IMR-90 (cell line): ENCODE results near the gene VAMP7. TPM values are rescaled to one million over a fixed set of nuclear protein-coding genes. Genes with fewer than 3 reads are reported as not detected.

Source experiments
- ATAC-seq: fragments of 200-7000 bp; cut with Tn5 transposase; 2 replicates; pipeline ENCODE4 v1.9.1; 2020; ENCODE audit warnings: low read depth, mild to moderate bottlenecking, moderate library complexity
- BruUV-seq: library from RNA; stranded (reverse); fragments of 400-500 nt; replicated peaks from 2 replicates; lab custom pipeline; 2021; lab: Mats Ljungman, UMichigan
- CTCF ChIA-PET: fragments of 300-600 bp; formaldehyde crosslinking; extraction: SDS; loops from one replicate; lab custom pipeline; 2021; ENCODE audit warnings: antibody characterized with exemption; lab: Yijun Ruan, JAX
- POLR2A ChIA-PET: fragments of 300-600 bp; sonication (Branson Sonifier 250); formaldehyde crosslinking; loops from one replicate; lab custom pipeline; 2022; ENCODE audit warnings: antibody characterized with exemption; ENCODE audit not compliant: unreplicated experiment; lab: Charles Lee
- DNase-seq: peaks from one replicate; pipeline ENCODE4 v3.0.0; 2013
- H2AFZ ChIP-seq: replicated peaks from 2 replicates; pipeline ENCODE3; 2013; ENCODE audit warnings: low read length, mild to moderate bottlenecking; ENCODE audit not compliant: poor library complexity
- H2AK5ac ChIP-seq: 2 replicates; pipeline ENCODE4 v1.6.1; 2013; ENCODE audit warnings: low read depth, low read length, inconsistent platforms
- H2AK9ac ChIP-seq: replicated peaks from 2 replicates; pipeline ENCODE3; 2013; ENCODE audit warnings: mild to moderate bottlenecking, low read depth, low read length, moderate library complexity; ENCODE audit not compliant: poor library complexity
- H2BK120ac ChIP-seq: 2 replicates; pipeline ENCODE4 v1.6.1; 2013; ENCODE audit warnings: low read depth, low read length, inconsistent platforms
- H2BK15ac ChIP-seq: 3 replicates; pipeline ENCODE4 v1.6.1; 2013; ENCODE audit warnings: low read depth, low read length, inconsistent platforms
- H2BK20ac ChIP-seq: 2 replicates; pipeline ENCODE4 v1.6.1; 2013; ENCODE audit warnings: low read depth, mild to moderate bottlenecking, inconsistent platforms, low read length, moderate library complexity
- H2BK5ac ChIP-seq: 2 replicates; pipeline ENCODE4 v1.6.1; 2013; ENCODE audit warnings: mild to moderate bottlenecking, low read depth, low read length, inconsistent platforms; ENCODE audit not compliant: poor library complexity, severe bottlenecking
- H3K14ac ChIP-seq: replicated peaks from 2 replicates; pipeline ENCODE4 v1.6.1; 2013; ENCODE audit warnings: low read depth, low read length, inconsistent platforms
- H3K18ac ChIP-seq: 2 replicates; pipeline ENCODE4 v1.6.1; 2013; ENCODE audit warnings: low read depth, low read length, control low read depth
- H3K23ac ChIP-seq: 2 replicates; pipeline ENCODE4 v1.6.1; 2013; ENCODE audit warnings: low read depth, low read length, inconsistent platforms
- H3K27ac ChIP-seq: 2 replicates; pipeline ENCODE4 v1.5.1; 2013; ENCODE audit warnings: mild to moderate bottlenecking, control low read depth, low read length; ENCODE audit not compliant: insufficient read depth
- H3K27me3 ChIP-seq: 2 replicates; pipeline ENCODE4 v1.6.1; 2013; ENCODE audit warnings: low read length; ENCODE audit not compliant: control insufficient read depth, insufficient read depth
- H3K36me3 ChIP-seq: 2 replicates; pipeline ENCODE4 v1.6.1; 2013; ENCODE audit warnings: low read length, mixed read lengths; ENCODE audit not compliant: control insufficient read depth, insufficient read depth
- H3K4ac ChIP-seq: 2 replicates; pipeline ENCODE4 v1.6.1; 2013; ENCODE audit warnings: low read depth, low read length, inconsistent platforms
- H3K4me1 ChIP-seq: 2 replicates; pipeline ENCODE4 v1.6.1; 2013; ENCODE audit warnings: low read length, mixed read lengths; ENCODE audit not compliant: control insufficient read depth, insufficient read depth
- H3K4me2 ChIP-seq: 2 replicates; pipeline ENCODE4 v1.6.1; 2013; ENCODE audit warnings: low read depth, mild to moderate bottlenecking, control low read depth, low read length, moderate library complexity
- H3K4me3 ChIP-seq: 2 replicates; pipeline ENCODE4 v1.5.1; 2013; ENCODE audit warnings: low read depth, mild to moderate bottlenecking, control low read depth, low read length, moderate library complexity; ENCODE audit not compliant: insufficient read depth
- H3K56ac ChIP-seq: 2 replicates; pipeline ENCODE4 v1.6.1; 2013; ENCODE audit warnings: low read length, inconsistent platforms; ENCODE audit not compliant: insufficient read depth; ENCODE audit errors: extremely low read depth
- H3K79me1 ChIP-seq, 2 experiments: 2 replicates each; pipeline ENCODE4 v1.6.1; 2013; ENCODE audit warnings: low read length in 2 of 2, inconsistent platforms in 1 of 2, low read depth in 1 of 2
- H3K9ac ChIP-seq: 2 replicates; pipeline ENCODE4 v1.6.1; 2013; ENCODE audit warnings: low read depth, low read length, control low read depth
- H3K9me1 ChIP-seq: 2 replicates; pipeline ENCODE4 v1.6.1; 2013; ENCODE audit warnings: low read length, inconsistent platforms; ENCODE audit not compliant: insufficient read depth
- H3K9me3 ChIP-seq: 2 replicates; pipeline ENCODE4 v1.6.1; 2013; ENCODE audit warnings: low read length; ENCODE audit not compliant: control insufficient read depth, insufficient read depth
- H4K20me1 ChIP-seq: 2 replicates; pipeline ENCODE4 v1.6.1; 2013; ENCODE audit warnings: low read length, inconsistent platforms; ENCODE audit not compliant: insufficient read depth
- H4K5ac ChIP-seq: 2 replicates; pipeline ENCODE4 v1.6.1; 2013; ENCODE audit warnings: mild to moderate bottlenecking, low read depth, low read length, control low read depth
- H4K8ac ChIP-seq, 2 experiments: 2 replicates each; pipeline ENCODE4 v1.6.1; 2013; ENCODE audit warnings: low read depth in 2 of 2, low read length in 2 of 2, control low read depth in 1 of 2, inconsistent platforms in 1 of 2
- H4K91ac ChIP-seq: 2 replicates; pipeline ENCODE4 v1.6.1; 2013; ENCODE audit warnings: low read depth, low read length, inconsistent platforms; ENCODE audit not compliant: insufficient read depth
- BHLHE40 ChIP-seq: fragments of 150-350 bp; IDR thresholded peaks from 2 replicates; pipeline ENCODE4 v1.6.1; 2016; ENCODE audit warnings: mild to moderate bottlenecking, low read depth, low read length
- CEBPB ChIP-seq: IDR thresholded peaks from 2 replicates; pipeline ENCODE4 v1.6.1; 2012; ENCODE audit warnings: low read depth, low read length, improper control_type of control experiment
- CHD1 ChIP-seq: IDR thresholded peaks from 2 replicates; pipeline ENCODE4 v1.6.1; 2012; ENCODE audit warnings: low read depth, low read length, improper control_type of control experiment
- FOS ChIP-seq: fragments of 150-350 bp; IDR thresholded peaks from 2 replicates; pipeline ENCODE4 v1.6.1; 2016; ENCODE audit warnings: low read depth, low read length
- MAFK ChIP-seq: IDR thresholded peaks from 2 replicates; pipeline ENCODE4 v1.6.1; 2012; ENCODE audit warnings: low read depth, low read length, improper control_type of control experiment
- MAZ ChIP-seq: IDR thresholded peaks from 2 replicates; pipeline ENCODE4 v1.6.1; 2012; ENCODE audit warnings: low read depth, mild to moderate bottlenecking, low read length, improper control_type of control experiment, moderate library complexity, borderline replicate concordance
- MXI1 ChIP-seq: IDR thresholded peaks from 2 replicates; pipeline ENCODE4 v1.6.1; 2012; ENCODE audit warnings: low read depth, mild to moderate bottlenecking, low read length, moderate library complexity, borderline replicate concordance
- NFE2L2 ChIP-seq: fragments of 150-350 bp; IDR thresholded peaks from 2 replicates; pipeline ENCODE4 v1.6.1; 2016; ENCODE audit warnings: low read depth, mild to moderate bottlenecking, low read length
- POLR2A ChIP-seq: IDR thresholded peaks from 2 replicates; pipeline ENCODE4 v1.6.1; 2012; ENCODE audit warnings: mild to moderate bottlenecking, low read depth, low read length
- RAD21 ChIP-seq: IDR thresholded peaks from 2 replicates; pipeline ENCODE4 v1.6.1; 2012; ENCODE audit warnings: low read length, improper control_type of control experiment
- RCOR1 ChIP-seq: IDR thresholded peaks from 2 replicates; pipeline ENCODE4 v1.6.1; 2012; ENCODE audit warnings: mild to moderate bottlenecking, low read length, improper control_type of control experiment; ENCODE audit not compliant: insufficient replicate concordance
- RFX5 ChIP-seq: IDR thresholded peaks from 2 replicates; pipeline ENCODE4 v1.8.0; 2012; ENCODE audit warnings: low read depth, mild to moderate bottlenecking, low read length, moderate library complexity
- SMC3 ChIP-seq: fragments of 150-350 bp; IDR thresholded peaks from 2 replicates; pipeline ENCODE4 v1.6.1; 2016; ENCODE audit warnings: low read depth, mild to moderate bottlenecking, antibody characterized with exemption, low read length, moderate library complexity
- WGBS, 2 experiments: methylation state at CpG; one replicate each; pipeline versions ENCODE4 v1.1.5 to v1.1.7; 2013; ENCODE audit warnings: missing lambda C conversion rate in 2 of 2; ENCODE audit not compliant: insufficient read length in 1 of 2; ENCODE audit errors: extremely low coverage in 2 of 2; 5-methylcytosine and 5-hydroxymethylcytosine counted together
- dilution Hi-C: fragments of 300-500 bp; cut with HindIII; formaldehyde crosslinking; loops from one replicate; pipeline ENCODE4 v1.14.3; 2018; ENCODE audit warnings: low sequenced_read_pairs; ENCODE audit not compliant: unreplicated experiment
- in situ Hi-C: fragments of 300-500 bp; cut with MboI; formaldehyde crosslinking; loops from 3 replicates; pipeline ENCODE4 v1.14.3; 2019; ENCODE audit warnings: low sequenced_read_pairs, inconsistent platforms, mixed read lengths
- intact Hi-C: fragments of 100-400 bp; cut with micrococcal nuclease; formaldehyde crosslinking; loops from 2 replicates; pipeline ENCODE4 v1.10.0; 2022
- polyA plus RNA-seq, 3 experiments: library from polyadenylated mRNA; depleted of rRNA; stranded (reverse); fragments of >200 nt; gene quantifications; 2 replicates each; pipeline ENCODE4 v1.2.3, GENCODE V29; 2012; ENCODE audit warnings: low replicate concordance in 1 of 3
- total RNA-seq: library from RNA; depleted of rRNA; stranded (reverse); fragments of >200 nt; gene quantifications from 2 replicates; pipeline ENCODE4 v1.2.3, GENCODE V29; 2012
- TF ChIP-seq, protein P1 (sequence below): fragments of 150-350 bp; IDR thresholded peaks from 2 replicates; pipeline ENCODE4 v1.6.1; 2017; ENCODE audit warnings: mild to moderate bottlenecking, antibody characterized with exemption, low read length, low read depth
- TF ChIP-seq, protein P2 (sequence below): fragments of 150-350 bp; IDR thresholded peaks from 2 replicates; pipeline ENCODE4 v1.6.1; 2016; ENCODE audit warnings: low read depth, mild to moderate bottlenecking, low read length, moderate library complexity, borderline replicate concordance
- TF ChIP-seq, protein P3 (sequence below): conservative IDR thresholded peaks from 2 replicates; pipeline ENCODE4 v1.5.1; 2012; ENCODE audit warnings: mild to moderate bottlenecking, low read depth, low read length, improper control_type of control experiment

VAMP7 gene
- total and polyA plus RNA-seq, 2 of the 4 experiments (the other 2 are of a cell fraction), result 21.7 to 39.1 TPM

DNA sequence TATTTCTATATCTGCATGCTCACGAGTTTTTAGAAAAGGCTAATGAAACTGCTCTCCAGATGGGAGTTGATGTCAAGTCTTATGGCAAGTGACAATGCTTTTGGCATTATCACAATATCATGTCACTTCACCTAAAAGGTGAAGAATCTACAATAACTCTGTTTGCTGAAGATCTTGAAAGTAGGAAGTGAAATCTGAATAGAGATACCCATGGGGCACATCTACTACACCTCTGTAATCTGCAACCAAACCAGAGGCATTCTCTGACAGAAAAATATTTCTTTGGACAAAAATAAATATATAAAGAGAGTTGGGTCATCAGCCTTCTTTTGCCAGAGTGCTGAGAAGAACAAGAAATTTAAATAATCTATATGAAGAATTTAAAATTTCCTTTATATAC lies 3.9 kb upstream of the VAMP7 start:
- intact Hi-C loops, result no loop called here
- H4K5ac ChIP-seq, result no peak overlapping the region
- no TSS peak for BruUV-seq
- no peaks in the 10 kb centered on the region for H4K20me1 ChIP-seq
- ChIA-PET CTCF (no interaction called here), POLR2A (no interaction called here)
- no peak overlapping the region for H3K4me3 ChIP-seq
- H3K9ac ChIP-seq, result no peak overlapping the region
- H2BK20ac ChIP-seq, result no peak overlapping the region
- H2AK5ac ChIP-seq, result no peak overlapping the region
- no peaks in the 10 kb centered on the region for H3K4me1 ChIP-seq
- no CpG with 5 or more reads among the region's 1 CpG for WGBS, 2 experiments
- no peaks in the 10 kb centered on the region for H3K9me3 ChIP-seq
- no peak overlapping the region for H2AFZ ChIP-seq
- no peak overlapping the region for H3K56ac ChIP-seq
- in situ Hi-C loops, result no loop called here
- no peak overlapping the region for H4K8ac ChIP-seq
- no peak overlapping the region for H3K23ac ChIP-seq
- no peak overlapping the region for H4K91ac ChIP-seq
- H3K14ac ChIP-seq, result no peak overlapping the region
- no peak overlapping the region for H2BK5ac ChIP-seq
- no peak overlapping the region for H2BK120ac ChIP-seq
- no peaks in the 10 kb centered on the region for H3K9me1 ChIP-seq
- ATAC-seq, result no peak
- no peak overlapping the region for H3K27ac ChIP-seq
- no peak overlapping the region for H3K4me2 ChIP-seq
- H3K18ac ChIP-seq, result no peak overlapping the region
- no peaks in the 10 kb centered on the region for H3K36me3 ChIP-seq
- H3K79me1 ChIP-seq, result peaks cover 0 to 6% of the 10 kb centered on the region in 2 experiments; a peak in 2 of 4 replicates
- no peak overlapping the region for H2BK15ac ChIP-seq
- dilution Hi-C loops, result no loop called here
- H3K4ac ChIP-seq, result no peak overlapping the region
- DNase-seq, result no peak
- TF ChIP-seq MAZ (no peak), RCOR1 (no peak), CEBPB (no peak), SMC3 (no peak), RFX5 (no peak), MAFK (no peak), BHLHE40 (no peak), RAD21 (no peak), FOS (no peak), MXI1 (no peak), NFE2L2 (no peak), CHD1 (no peak), POLR2A (no peak)
- TF ChIP-seq, protein P1, sequence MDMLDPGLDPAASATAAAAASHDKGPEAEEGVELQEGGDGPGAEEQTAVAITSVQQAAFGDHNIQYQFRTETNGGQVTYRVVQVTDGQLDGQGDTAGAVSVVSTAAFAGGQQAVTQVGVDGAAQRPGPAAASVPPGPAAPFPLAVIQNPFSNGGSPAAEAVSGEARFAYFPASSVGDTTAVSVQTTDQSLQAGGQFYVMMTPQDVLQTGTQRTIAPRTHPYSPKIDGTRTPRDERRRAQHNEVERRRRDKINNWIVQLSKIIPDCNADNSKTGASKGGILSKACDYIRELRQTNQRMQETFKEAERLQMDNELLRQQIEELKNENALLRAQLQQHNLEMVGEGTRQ, result no peak
- TF ChIP-seq, protein P2, sequence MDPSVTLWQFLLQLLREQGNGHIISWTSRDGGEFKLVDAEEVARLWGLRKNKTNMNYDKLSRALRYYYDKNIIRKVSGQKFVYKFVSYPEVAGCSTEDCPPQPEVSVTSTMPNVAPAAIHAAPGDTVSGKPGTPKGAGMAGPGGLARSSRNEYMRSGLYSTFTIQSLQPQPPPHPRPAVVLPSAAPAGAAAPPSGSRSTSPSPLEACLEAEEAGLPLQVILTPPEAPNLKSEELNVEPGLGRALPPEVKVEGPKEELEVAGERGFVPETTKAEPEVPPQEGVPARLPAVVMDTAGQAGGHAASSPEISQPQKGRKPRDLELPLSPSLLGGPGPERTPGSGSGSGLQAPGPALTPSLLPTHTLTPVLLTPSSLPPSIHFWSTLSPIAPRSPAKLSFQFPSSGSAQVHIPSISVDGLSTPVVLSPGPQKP, result no peak
- TF ChIP-seq, protein P3, sequence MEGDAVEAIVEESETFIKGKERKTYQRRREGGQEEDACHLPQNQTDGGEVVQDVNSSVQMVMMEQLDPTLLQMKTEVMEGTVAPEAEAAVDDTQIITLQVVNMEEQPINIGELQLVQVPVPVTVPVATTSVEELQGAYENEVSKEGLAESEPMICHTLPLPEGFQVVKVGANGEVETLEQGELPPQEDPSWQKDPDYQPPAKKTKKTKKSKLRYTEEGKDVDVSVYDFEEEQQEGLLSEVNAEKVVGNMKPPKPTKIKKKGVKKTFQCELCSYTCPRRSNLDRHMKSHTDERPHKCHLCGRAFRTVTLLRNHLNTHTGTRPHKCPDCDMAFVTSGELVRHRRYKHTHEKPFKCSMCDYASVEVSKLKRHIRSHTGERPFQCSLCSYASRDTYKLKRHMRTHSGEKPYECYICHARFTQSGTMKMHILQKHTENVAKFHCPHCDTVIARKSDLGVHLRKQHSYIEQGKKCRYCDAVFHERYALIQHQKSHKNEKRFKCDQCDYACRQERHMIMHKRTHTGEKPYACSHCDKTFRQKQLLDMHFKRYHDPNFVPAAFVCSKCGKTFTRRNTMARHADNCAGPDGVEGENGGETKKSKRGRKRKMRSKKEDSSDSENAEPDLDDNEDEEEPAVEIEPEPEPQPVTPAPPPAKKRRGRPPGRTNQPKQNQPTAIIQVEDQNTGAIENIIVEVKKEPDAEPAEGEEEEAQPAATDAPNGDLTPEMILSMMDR, result no peak
- no peaks in the 10 kb centered on the region for H3K27me3 ChIP-seq
- H2AK9ac ChIP-seq, result no peak overlapping the region
